HG03442 (cell line): ENCODE results near the gene TRPC3.

Experiments used
- ATAC-seq: cut with Tn5 transposase; IDR thresholded peaks from one replicate; pipeline ENCODE4 v1.9.1; 2021; ENCODE audit warnings: mild to moderate bottlenecking, moderate library complexity; ENCODE audit not compliant: unreplicated experiment

TRPC3 gene

GRCh38 chr4:121951521-121952110 lies at the start of gene TRPC3:
Gene TRPC3, minus strand, starts transcription at chr4:121952060. Its CDS starts 380 bp downstream, at chr4:121951680.
- peak; percentile 28 for ATAC-seq

- no peak for ATAC-seq
Measured at GRCh38 chr4:122000849-122001248, 49.0 kb upstream of the TRPC3 start.

GRCh38 chr4:121998024-121998423 lies 46.2 kb upstream of the TRPC3 start:
- no peak for ATAC-seq

- no peak for ATAC-seq
Measured at GRCh38 chr4:121995790-121996537, 44.1 kb upstream of the TRPC3 start.

GRCh38 chr4:121991968-121992367 lies 40.1 kb upstream of the TRPC3 start:
- ATAC-seq, result no peak

- ATAC-seq, result no peak
Measured at GRCh38 chr4:121990489-121990888, 38.6 kb upstream of the TRPC3 start.

GRCh38 chr4:121989715-121990114 lies 37.9 kb upstream of the TRPC3 start:
- no peak for ATAC-seq

- no peak for ATAC-seq
Measured at GRCh38 chr4:121988950-121989349, 37.1 kb upstream of the TRPC3 start.

GRCh38 chr4:121980643-121981042 lies 28.8 kb upstream of the TRPC3 start:
- ATAC-seq, result no peak

- ATAC-seq, result peak; percentile 40
Measured at GRCh38 chr4:121978172-121978516, 26.3 kb upstream of the TRPC3 start.

GRCh38 chr4:121977251-121978171 lies 25.7 kb upstream of the TRPC3 start:
- peak; percentile 98 for ATAC-seq

GRCh38 chr4:121975784-121976183 lies 23.9 kb upstream of the TRPC3 start:
- no peak for ATAC-seq

GRCh38 chr4:121973816-121974215 lies 22.0 kb upstream of the TRPC3 start:
- ATAC-seq, result no peak

- ATAC-seq, result no peak
Measured at GRCh38 chr4:121968859-121969258, 17.0 kb upstream of the TRPC3 start.

- ATAC-seq, result no peak
Measured at GRCh38 chr4:121964958-121965357, 13.1 kb upstream of the TRPC3 start.

- no peak for ATAC-seq
Measured at GRCh38 chr4:121960818-121961217, 9.0 kb upstream of the TRPC3 start.

- ATAC-seq, result no peak
Measured at GRCh38 chr4:121958777-121959176, 6.9 kb upstream of the TRPC3 start.

- no peak for ATAC-seq
Measured at GRCh38 chr4:121957266-121957665, 5.4 kb upstream of the TRPC3 start.

GRCh38 chr4:121953860-121954259 lies 2.0 kb upstream of the TRPC3 start:
- ATAC-seq, result no peak

- ATAC-seq, result no peak
Measured at GRCh38 chr4:121952290-121952689, 430 bp upstream of the TRPC3 start.

GRCh38 chr4:121950680-121951520 lies 960 bp downstream of the TRPC3 start:
- ATAC-seq, result peak; percentile 15
